NK-92 treated with Interleukin-12 subunit alpha and Interleukin-12 subunit beta, amount 100 ng/mL, for 24 hours (cell line): ENCODE results near the gene LRRC8B.
"Not testable (repeated sequence)": the region's sequence is repeated elsewhere in the genome, so short reads cannot be mapped to it uniquely, and the experiment has no call there.

Experiments used
- DNase-seq: peaks from one replicate; lab custom pipeline; 2025; lab: John Stamatoyannopoulos, UW

LRRC8B gene

DNA sequence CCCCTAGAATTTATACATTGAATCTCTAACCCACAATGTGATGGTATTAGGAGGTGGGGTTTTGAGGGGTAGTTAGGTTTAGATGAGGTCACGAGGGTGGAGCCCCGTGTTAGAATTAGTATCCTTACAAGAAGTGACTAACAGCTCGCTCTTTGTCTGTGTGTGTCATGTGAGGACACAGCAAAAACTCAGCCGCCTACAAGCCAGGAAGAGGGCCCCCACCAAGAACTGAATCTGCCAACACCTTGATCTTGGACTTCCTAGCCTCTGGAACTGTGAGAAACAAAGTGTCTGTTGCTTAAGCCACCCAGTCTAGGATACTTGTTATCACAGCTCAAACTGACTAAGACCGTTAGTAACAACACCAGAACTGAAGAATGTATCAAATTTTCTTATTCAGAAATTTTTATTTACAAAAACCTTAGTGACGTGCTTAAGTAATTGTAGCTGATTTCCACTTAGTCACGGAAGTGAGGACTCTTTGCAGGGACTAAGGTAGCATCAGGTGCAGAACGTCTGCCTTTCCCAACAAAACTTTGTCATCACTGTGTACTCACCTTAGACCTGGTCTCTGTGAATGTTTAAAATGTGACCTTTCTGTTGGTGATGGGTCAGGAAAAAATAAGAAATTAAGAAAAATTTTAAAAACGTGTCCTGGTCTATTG is 83.8 kb downstream of the LRRC8B start:
- DNase-seq, result no peak

DNA sequence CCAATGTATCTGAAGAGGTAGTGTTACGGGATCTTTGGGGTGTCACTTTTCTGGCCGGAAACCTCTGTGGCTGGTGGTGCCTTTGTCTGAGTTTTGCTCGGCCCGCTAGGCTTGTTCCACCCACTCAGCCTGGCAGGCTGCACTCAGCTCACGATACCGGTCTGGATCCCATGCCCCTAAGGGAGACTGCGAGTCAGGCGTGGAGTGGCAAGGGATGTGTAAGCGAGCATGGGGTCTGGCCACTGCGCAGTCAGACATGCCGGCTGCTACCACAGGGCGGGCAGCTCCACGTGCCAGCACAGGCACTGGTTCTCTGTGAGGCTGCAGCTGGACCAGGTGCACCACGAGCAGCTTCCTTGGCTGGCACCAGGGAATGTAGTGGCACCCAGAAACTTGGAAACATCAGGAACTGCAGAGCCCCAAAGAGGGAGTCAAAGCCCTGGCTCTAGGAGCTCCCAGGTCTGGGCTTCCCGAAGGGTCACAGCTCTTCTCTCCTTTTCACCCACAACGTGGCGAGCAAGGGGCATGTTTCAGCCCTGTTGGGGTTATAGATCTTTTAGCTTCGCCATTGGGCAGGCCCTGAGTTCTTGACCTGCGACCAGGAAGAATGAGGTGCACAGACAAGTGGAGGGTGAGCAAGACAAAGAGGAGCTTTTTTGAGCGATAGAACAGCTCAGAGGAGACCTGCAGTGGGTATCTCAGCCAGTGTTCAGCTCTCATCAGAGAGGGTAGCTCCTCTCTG is 84.5 kb downstream of the LRRC8B start:
- DNase-seq, result no peak

DNA sequence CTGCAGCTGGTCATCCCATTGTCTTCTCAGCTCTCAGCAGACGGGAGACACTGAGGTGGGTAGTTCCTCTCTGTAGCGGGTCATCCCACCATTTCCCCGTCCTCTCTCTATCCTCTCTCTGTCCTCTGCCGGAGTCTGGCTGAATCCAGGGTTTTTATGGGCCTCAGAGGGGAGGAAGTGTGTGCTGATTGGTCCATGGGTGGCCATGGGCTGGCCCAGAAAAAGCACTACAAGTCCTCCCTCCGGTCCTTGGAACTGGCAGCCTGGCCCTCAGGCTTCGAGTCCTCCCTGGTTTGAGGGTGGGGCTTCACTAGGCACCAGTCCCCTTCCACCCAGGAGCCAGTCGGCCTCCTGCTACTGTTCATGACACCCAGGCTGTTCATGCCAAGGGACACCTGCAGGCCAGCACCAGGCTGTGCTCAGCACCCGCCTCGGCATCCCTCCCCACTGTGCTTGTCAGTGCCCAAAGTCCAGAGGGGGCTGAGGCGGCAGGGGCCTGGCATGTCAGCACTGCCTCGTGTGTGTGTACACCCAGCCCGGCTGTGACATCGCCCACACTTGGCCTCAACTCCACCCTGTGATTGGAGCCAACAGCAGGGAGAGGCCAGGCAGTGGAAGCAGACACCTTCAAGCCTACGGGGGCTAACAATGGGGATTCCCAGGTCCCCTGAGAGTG is 85.3 kb downstream of the LRRC8B start:
- no peak for DNase-seq

DNA sequence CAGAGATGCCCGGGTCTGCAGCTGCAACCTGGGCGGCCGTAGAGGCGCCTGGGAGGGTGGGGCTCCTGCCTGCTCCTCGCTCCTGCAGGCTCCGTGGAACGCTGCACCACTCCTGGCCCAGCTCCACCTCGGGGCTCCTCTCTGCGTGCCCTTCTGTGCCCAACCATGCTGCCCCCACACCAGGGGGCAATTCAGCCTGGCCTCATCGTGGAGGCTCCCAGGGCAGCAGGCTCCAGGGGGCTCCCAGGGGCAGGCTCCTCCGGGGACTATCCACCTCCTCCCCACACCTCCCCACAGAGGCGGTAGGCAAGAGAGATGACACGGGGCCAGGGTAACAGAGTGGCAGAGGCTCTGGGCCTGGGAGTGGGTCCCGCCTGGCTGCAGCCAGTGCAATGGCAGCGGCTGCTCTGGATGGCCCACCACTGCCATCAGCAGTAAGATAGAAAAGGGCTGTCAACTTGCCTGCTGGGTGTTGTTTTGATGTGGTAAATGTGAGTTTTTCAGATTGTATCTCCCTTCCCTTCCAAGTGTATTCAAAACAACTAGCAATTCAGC is 85.9 kb downstream of the LRRC8B start:
- no peak for DNase-seq

DNA sequence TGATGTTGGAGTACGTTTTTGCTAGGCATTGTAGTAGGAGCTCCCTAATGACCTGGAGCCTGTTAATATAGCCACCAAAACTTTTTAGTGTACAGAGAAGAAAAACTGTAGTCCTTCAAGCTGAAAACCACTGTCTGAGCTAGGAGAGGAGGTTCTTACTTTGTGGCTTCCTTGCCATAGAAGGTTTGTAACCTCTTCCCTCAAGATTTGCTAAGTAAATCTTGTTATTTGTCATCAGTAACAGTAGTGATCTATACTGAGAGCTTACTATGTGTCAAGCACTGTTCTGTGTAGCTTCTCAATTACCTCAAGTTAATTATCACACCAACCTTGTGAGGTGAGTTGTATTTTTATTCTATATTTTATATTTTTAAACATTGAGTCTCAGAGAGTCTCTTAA is 87.1 kb downstream of the LRRC8B start:
- DNase-seq, result no peak

DNA sequence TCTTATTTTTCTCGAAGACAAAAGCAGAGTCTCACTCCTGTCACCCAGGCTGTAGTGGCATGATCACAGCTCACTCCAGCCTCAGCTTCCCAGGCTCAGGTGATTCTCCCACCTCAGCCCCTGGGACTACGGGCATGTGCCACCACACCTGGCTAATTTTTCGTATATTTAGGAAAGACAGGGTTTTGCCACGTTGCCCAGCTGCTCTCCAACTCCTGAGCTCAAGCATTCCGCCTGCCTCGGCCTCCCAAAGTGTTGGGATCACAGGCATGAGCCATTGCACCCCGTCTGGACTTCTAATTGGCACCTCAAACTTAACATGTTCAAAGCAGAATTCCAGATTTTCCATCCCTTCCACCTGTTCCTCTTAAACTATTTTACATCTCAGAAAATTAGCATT is 89.3 kb downstream of the LRRC8B start:
- DNase-seq, result no peak

DNA sequence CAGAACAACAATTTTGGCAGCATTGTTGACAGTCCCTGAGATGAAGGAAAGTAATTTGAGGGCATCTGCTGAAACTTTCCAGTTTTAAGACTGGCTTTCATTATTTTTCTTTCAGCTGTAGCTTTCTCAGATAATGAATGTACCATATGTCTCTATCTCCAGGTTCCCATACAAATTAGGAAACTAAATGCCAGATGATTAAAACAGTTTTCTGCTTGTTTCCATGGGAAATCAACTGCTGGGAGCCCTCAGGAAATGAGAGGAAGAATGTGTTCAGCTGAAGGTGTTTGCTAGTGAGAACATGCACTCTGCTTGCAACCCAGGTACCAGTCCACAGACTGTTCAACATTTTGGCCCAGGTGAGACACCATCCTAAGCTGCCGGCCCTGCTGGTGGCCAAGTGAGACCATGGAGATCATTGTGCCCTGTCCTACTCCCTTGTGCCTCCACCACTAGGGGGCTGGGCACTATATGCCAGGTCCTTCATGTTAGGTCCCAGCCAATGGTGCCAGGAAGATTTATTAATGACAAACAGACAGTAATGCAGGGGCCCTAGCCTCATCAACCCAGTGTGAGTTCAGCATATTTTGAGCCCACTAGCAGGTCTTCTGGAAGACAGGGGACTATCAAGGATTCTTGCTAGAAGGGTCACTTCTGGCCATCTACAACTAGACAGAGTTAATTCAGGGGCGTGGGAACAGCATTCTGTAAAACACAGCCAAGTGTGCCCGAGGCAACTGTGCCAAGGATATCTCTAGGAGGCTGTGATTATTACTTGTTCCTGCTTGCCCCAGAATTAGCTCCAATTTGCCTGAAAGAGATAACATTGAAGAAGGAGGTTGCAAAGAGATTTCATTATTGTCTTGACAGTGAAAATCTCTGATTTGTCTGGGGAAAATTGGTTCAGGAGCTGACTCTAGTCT is 91.3 kb downstream of the LRRC8B start:
- DNase-seq, result no peak

DNA sequence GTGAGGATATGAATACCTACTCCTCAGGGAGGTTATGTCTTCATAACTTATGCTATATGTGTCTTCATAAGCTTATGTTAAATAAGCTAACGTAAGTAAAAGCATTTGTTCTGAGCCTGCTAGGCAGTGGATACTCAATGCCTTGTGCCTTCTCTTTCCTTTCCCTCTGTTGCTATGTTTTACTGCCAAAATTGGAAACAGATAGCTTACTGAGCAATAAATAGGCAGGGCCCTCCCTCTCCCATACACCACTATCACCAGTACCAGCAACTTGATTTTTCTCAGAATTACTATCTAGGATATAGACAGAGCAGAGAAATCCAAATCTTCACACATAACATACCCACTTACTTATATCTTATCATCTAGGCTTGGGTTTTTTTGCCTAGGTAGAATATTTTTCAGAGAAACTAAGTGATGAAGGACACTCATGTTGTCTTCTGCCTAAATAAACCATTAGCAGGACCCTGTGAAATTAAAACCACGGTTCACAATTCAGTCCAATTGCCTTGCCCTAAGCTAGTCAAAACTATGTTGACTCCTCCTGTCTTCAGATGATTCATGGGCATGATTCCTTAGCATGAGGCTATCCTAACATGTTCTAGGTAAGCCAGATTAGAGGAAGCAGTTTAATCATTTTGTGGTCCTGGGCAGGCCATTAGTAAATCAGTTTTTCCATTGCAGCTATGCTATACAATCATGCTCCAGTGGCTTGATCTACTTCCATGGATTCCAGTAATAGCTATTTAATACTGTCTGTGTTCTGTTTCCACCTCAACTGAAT is 92.4 kb downstream of the LRRC8B start:
- DNase-seq, result no peak

DNA sequence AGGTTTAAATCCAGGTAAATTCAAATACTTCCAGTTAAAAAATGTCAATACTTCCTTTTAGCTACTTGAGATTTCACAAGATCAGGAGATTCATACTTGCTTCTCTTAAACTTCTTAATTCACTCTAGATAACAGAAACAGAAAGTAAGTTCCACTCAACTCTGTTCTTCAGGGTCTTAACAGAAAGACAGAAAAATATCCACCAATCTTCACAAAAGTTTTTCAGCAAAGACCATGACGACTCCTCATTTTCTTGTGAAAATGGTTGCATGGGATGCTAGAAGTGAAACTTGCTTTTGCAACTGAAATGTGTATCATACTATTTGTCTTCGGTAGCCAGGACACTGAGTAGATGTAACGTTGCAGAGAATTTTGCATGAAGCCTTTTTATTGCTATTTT is 96.0 kb downstream of the LRRC8B start:
- DNase-seq, result no peak

DNA sequence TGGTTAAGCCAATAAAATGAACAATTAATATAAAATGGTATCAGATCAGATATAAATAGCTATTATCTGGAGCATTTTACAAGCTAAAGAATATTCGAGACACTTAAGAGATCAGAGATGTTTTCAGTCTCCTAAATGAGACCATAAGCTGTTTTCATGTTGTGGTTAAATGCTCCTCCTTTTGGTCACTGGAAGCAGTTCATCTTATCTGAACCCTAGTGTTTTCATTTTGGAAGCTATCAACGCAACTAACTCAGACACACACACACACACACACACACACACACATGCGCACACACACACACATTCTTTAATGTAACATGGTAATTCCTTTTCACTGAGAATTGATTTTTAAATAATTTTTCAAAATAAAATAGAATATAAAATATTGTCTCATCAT is 98.3 kb downstream of the LRRC8B start:
- DNase-seq, result no peak

DNA sequence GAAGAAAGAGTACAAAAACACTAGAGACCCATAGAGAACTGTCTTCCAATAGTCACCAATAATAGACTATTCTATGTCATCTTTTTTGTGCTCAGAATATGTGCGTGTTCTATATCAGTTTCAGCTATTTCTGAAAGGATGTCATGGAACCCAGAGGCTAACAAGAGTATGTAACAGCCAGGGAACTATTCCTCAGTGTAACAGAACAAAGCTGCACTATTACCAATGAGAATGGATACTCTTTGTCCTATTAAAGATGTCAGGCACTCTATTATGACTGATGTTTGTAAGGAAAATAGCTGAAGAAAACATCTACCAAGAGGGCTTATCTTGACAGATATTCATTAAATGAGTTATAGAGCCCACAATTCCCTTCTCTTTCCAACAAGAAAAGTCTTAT is 99.7 kb downstream of the LRRC8B start:
- no peak for DNase-seq

DNA sequence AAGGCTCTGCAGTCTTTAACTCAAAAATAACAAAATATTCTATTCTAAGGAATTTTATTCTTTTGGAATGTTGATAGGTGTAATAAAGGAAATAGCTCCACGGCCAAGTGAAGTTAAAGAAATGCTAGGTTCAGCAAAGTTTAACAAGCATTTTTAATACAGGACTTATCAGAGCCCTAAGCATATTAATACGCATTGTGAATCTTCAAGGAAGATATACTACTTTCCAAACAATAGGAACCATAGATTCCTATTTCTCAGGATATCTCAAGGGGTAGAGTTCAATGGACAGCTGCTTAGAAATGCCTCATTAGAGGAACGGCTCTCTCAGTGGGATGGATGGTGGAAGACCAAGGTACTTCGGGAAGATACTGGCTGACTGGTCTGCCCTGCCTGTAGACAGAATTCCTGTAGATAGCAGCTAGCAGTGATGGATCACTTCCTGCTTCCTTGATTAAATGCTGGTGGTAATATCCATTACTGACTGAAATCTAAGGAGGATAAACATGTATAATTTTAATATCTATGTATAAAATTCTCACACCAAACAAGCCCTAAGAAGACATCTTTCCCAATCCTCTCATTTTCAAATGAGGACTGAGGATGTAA is 100.2 kb downstream of the LRRC8B start:
- no peak for DNase-seq

DNA sequence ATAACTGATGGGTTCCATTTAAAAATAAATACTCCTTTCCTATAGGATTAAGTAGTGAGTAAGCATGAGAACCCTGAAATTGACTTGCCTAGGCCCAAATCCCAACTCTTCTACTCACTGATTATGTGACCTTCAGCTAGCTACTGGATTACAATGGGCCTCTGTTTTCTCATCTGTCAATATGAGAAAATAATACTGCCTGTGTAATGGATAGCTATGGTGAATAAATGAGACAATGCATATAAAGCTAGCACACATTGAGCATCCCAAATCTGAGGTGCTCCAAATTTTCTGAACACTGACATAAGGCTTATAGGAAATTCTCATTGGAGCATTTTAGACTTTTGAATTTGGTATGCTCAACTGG is 103.0 kb downstream of the LRRC8B start:
- DNase-seq, result no peak

DNA sequence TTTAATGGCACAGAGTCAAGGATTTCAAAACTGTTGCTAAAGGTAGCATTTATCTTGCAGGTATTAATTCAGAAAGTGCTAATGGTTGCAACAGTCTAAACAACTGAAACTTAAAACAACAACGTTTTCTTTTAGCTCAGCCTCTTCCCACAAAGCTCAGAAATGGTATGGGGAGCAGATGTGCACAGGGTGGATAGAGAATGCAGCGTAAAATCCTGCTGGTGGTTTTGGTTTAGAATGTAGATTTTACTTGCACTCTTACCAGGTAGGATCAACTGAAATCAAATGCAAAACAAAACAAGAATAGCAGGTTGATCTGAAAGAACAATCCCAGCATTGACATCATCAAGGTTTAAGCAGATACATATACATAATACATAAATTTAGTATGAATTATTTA is 104.5 kb downstream of the LRRC8B start:
- DNase-seq, result no peak

DNA sequence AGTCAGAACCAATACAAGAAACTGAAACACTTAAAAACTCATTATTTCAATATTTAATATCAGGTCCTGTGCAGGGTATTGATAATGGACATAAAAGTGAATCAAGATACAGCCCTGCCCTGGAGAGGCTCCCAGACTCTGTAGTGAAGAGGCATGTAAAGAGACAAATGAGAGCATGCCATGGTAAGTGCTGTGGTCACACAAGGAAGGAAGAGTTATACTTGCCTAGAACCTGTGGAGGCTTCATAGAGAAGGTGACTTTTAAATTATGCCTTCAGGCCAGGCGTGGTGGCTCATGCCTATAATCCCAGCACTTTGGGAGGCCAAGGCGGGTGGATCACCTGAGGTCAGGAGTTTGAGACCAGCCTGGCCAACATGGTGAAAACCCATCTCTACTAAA is 105.0 kb downstream of the LRRC8B start:
- DNase-seq, result not testable (repeated sequence)

DNA sequence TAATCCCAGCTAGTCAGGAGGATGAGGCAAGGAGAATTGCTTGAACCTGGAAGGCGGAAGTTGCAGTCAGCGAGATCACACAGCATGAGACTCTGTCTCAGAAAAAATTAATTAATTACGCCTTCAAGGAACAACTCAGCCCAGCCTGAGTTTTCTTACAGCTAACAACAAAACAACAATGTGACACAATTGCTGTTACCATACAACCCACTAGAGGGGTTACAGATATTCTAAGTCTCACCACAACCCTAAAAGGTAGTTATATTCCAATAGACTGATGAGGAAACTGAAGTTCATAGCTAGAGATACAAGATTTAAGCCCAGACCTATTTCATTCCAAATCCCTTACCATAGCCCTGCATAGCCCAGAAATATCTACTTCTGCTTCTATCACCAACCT is 105.4 kb downstream of the LRRC8B start:
- no peak for DNase-seq

DNA sequence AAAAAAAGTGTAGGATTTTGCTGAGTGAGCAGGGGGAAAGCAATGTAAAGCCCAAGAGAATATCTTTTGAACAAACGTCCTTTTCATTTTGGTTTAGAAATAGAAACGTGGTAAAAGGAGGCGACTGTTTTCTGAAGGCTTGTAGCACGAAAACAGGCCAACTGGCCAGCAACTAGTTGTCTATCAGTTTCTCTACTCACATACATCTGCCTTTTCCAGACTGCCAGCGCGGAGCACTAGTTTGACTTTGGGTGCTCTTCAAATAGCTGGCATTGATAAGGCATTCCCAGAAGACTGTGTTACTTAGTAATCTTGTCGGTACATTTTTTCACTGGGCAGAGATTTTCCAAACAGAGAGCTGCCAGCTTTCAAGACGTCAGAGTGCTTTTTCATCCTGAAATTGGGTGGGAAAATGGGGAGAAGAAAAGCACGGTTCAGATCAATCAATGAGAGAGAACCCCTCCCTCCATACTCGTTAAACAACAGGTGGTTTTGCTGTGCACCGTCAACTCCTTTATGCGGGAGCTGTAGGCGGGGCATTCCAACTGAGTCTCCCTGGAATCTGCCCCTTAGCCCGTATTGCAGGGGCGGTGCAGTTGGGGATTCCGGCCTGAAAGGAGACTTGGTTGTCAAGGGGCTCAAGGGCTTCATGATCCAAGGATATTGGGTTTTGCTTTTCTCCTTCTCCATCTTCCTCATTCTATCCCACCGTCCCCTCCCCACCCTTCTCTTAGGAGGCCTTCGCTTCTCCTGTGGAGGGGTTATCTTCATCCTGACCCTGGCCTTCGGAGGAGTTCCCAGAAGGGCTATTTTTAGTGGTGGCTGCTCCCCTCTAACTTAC is 107.4 kb downstream of the LRRC8B start:
- DNase-seq, result no peak

DNA sequence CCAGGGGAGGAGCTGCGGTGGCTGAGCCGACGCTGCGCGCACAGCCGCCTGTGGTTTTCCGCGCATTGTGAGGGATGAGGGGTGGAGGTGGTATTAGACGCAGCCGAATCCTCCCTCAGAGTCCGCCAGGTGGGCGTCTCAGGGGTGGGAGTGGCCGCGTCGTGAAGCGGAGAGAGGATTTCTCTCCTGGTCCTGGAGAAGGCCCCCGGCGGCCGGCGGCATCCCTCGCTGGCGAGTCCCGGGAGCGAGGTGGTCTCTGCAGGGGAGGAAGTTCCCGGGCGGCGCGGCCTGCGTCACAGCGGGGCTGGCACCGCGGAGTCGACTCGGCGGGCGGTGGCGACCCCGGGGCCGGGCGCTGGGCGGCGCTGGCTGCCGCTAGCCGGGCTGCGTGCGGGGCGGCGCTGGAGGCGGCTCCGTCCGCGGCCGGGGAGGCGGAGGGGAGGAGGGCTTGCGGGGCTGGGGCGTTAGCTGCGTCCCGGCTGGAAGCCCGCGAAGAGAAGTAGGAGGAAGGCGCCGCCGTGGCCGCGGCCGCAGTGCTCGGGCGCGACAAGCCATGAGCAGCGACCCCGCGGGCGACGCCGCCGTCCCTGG is 108.1 kb downstream of the LRRC8B start, which contains the start of gene LRRC8C:
Gene LRRC8C (plus strand): TSS at position 464 of the 591 bp plus-strand sequence. CDS start 53,354 bp downstream, outside the sequence.
- peak; percentile 75 for DNase-seq

DNA sequence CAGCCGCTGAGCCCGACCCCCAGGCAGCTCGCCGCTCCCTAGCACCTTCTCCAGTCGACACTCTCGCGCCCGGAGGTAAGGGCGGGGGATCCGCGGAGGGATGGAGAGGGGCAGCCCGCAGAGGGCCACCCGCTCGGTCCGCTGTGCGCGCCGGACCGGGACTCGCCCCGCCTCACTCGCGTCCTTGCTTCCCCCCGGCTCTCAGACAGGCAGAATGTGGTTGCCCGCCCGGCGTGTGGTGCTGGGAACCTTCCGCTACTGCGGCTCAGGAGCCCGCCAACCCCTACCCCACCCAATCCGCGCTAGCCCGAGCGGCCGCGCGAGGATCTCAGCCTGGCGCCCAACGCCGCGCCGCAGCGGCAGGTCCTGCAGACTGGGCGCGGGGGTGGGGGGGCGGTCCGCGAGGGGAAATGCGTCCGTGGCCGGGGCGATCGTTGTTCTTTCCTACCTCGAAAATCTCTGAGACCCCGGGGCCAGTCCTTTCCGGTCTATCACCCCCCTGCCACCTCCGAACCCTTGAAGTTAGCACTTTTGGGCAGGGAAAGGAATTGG is 108.7 kb downstream of the LRRC8B start:
- peak; percentile 74 for DNase-seq
